OCI-LY3 (cell line): ENCODE data around the gene C11orf98.

Experiments
- H2AFZ ChIP-seq: fragments of 200-600, 300-600 bp; shearing (Covaris generic); 2 replicates; pipeline ENCODE4 v1.6.0; 2014; ENCODE audit warnings: antibody characterized with exemption, low read depth, low read length
- H3K27ac ChIP-seq: fragments of 200-600, 300-600 bp; sonication (generic); 2 replicates; pipeline ENCODE4 v1.5.1; 2014; ENCODE audit warnings: mild to moderate bottlenecking, low read length, moderate library complexity, mixed read lengths
- H3K27me3 ChIP-seq: fragments of 200-600, 300-600 bp; sonication (generic); 2 replicates; pipeline ENCODE4 v1.6.1; 2014; ENCODE audit warnings: low read depth, low read length, mixed read lengths
- H3K36me3 ChIP-seq: fragments of 200-600, 300-600 bp; sonication (generic); replicated peaks from 2 replicates; pipeline ENCODE3; 2014; ENCODE audit warnings: low read depth, low read length, mixed read lengths
- H3K4me1 ChIP-seq: fragments of 300-600, 200-600 bp; sonication (generic); 2 replicates; pipeline ENCODE4 v1.6.1; 2014; ENCODE audit warnings: low read length, mixed read lengths
- H3K4me2 ChIP-seq: fragments of 200-600, 300-600 bp; sonication (generic); 2 replicates; pipeline ENCODE4 v1.6.1; 2014; ENCODE audit warnings: low read length, mixed read lengths
- H3K4me3 ChIP-seq: fragments of 300-600, 200-600 bp; sonication (generic); 2 replicates; pipeline ENCODE4 v1.5.1; 2014; ENCODE audit warnings: antibody characterized with exemption, mild to moderate bottlenecking, low read length, moderate library complexity
- H3K79me2 ChIP-seq: fragments of 300-600, 200-600 bp; shearing (Covaris generic); 2 replicates; pipeline ENCODE4 v1.6.1; 2014; ENCODE audit warnings: mild to moderate bottlenecking, low read length, mixed read lengths
- H3K9ac ChIP-seq: fragments of 300-600, 200-600 bp; shearing (Covaris generic); 2 replicates; pipeline ENCODE4 v1.6.0; 2014; ENCODE audit warnings: mild to moderate bottlenecking, low read length, moderate library complexity
- H3K9me3 ChIP-seq: fragments of 200-600, 300-600 bp; shearing (Covaris generic); 2 replicates; pipeline ENCODE4 v1.6.1; 2014; ENCODE audit warnings: low read length, mixed read lengths; ENCODE audit not compliant: insufficient read depth
- H4K20me1 ChIP-seq: fragments of 200-600, 300-600 bp; sonication (generic); 2 replicates; pipeline ENCODE4 v1.6.1; 2016; ENCODE audit warnings: low read length, mixed read lengths; ENCODE audit not compliant: insufficient read depth
- EZH2phosphoT487 ChIP-seq: fragments of 200-600 bp; shearing (Covaris generic); IDR thresholded peaks from 2 replicates; pipeline ENCODE4 v1.6.1; 2018; ENCODE audit warnings: antibody characterized with exemption, mixed run types, low read depth
- TF ChIP-seq, protein P1 (sequence below): fragments of 200-600, 300-600 bp; sonication (generic); IDR thresholded peaks from 2 replicates; pipeline ENCODE4 v1.5.1; 2014; ENCODE audit warnings: antibody characterized with exemption, low read length, low read depth

Gene C11orf98

DNA sequence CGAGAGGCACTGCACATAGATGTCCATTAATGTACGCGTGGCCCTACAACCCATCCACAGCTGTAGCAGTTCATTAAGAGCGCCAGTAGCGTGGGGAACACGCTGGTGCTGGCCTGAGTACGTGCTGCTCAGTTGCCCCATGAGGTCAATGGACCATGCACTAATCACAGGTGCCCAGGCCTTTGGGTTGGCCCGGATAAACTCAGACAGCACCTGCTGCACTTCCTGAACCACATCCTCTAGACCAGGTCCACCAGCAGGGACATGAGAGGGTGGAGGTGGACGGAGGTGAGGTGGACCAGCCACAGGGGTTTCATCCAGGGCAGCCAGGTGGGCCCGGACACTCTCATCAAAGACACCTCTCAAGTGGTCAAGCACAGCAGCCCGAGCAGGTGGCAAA, 15.5 kb downstream of the C11orf98 start:
- no peaks in the 10 kb centered on the region for H4K20me1 ChIP-seq
- no peak overlapping the region for H3K4me3 ChIP-seq
- no peak overlapping the region for H3K9ac ChIP-seq
- H3K79me2 ChIP-seq: peaks cover 50% of the 10 kb centered on the region
- H3K9me3 ChIP-seq: no peaks in the 10 kb centered on the region
- H3K27me3 ChIP-seq: no peaks in the 10 kb centered on the region
- peaks cover 25% of the 10 kb centered on the region for H3K4me1 ChIP-seq
- TF ChIP-seq, protein P1, sequence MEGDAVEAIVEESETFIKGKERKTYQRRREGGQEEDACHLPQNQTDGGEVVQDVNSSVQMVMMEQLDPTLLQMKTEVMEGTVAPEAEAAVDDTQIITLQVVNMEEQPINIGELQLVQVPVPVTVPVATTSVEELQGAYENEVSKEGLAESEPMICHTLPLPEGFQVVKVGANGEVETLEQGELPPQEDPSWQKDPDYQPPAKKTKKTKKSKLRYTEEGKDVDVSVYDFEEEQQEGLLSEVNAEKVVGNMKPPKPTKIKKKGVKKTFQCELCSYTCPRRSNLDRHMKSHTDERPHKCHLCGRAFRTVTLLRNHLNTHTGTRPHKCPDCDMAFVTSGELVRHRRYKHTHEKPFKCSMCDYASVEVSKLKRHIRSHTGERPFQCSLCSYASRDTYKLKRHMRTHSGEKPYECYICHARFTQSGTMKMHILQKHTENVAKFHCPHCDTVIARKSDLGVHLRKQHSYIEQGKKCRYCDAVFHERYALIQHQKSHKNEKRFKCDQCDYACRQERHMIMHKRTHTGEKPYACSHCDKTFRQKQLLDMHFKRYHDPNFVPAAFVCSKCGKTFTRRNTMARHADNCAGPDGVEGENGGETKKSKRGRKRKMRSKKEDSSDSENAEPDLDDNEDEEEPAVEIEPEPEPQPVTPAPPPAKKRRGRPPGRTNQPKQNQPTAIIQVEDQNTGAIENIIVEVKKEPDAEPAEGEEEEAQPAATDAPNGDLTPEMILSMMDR: no peak
- no peak for TF ChIP-seq EZH2phosphoT487
- no peak overlapping the region for H3K4me2 ChIP-seq
- no peak overlapping the region for H3K27ac ChIP-seq
- H3K36me3 ChIP-seq: peaks cover 17% of the 10 kb centered on the region
- H2AFZ ChIP-seq: no peak overlapping the region

DNA sequence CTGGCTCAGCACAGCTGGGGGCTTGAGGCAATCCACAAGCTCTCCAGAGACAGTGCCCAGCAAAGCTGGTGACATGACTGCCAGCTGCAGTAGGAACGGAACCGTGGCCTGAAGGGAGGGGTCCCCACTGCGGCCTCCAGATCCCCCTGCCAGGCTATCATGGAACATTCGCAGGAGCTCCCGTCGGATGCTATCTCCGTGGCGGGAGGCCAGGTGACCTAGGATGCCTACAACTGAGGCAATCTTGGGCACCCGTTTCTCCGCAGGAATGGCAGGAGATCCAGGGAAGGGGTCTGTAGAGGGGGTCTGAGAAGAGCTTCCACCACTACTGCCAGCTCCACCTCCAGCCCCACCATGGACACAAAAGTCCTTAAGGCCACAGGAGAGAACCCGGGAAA, 16.0 kb downstream of the C11orf98 start:
- Histone ChIP-seq H3K9me3 (no peaks in the 10 kb centered on the region), H3K9ac (no peak overlapping the region), H3K36me3 (peaks cover 22% of the 10 kb centered on the region), H3K27ac (no peak overlapping the region), H3K4me1 (peaks cover 20% of the 10 kb centered on the region), H3K4me3 (no peak overlapping the region), H4K20me1 (no peaks in the 10 kb centered on the region), H3K79me2 (peaks cover 55% of the 10 kb centered on the region), H3K4me2 (no peak overlapping the region), H3K27me3 (no peaks in the 10 kb centered on the region), H2AFZ (no peak overlapping the region)
- no peak for TF ChIP-seq EZH2phosphoT487

DNA sequence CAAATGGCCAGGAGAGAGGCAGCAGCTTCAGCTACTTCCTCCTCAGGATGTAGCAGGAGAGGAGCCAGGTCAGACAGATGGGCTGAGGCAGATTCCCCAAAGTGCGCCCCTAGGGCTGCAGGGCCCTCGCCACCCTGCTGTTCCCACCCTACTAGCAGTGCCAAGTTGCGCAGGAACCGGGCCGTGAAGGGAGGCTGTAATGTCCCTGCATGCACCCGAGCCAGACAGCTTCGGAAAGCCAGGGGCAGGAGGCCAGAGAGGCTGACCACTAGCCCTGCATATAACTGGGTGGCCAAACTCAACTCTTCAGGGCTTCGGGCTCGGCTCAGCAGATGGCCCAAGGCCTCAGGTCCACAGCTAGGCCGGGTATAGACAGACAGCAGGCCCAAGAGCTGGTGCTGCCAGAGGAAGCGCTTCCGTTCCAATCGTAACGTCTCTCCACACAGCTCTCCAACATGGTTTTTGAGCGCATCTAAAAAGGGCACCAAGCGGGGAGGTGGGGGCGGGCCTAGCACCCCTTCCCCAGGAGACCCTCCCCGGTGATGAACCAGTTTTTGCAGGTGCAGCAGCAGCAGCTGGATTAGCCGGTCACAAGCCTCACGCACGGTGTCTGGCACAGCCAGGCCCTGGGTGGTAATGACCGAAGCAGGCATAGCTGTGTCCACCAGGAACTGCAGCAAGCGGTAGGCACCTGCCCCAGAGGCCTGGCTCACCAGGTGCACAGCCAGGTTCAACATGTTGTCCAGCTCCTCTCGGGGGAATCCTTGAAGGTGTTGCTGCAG, 16.6 kb downstream of the C11orf98 start:
- H3K9me3 ChIP-seq: no peaks in the 10 kb centered on the region
- H2AFZ ChIP-seq: no peak overlapping the region
- H3K27me3 ChIP-seq: no peaks in the 10 kb centered on the region
- H3K9ac ChIP-seq: no peak overlapping the region
- H3K4me3 ChIP-seq: no peak overlapping the region
- TF ChIP-seq, protein P1: no peak
- no peak for TF ChIP-seq EZH2phosphoT487
- H3K4me1 ChIP-seq: peaks cover 20% of the 10 kb centered on the region
- peaks cover 22% of the 10 kb centered on the region for H3K36me3 ChIP-seq
- no peak overlapping the region for H3K27ac ChIP-seq
- no peaks in the 10 kb centered on the region for H4K20me1 ChIP-seq
- H3K4me2 ChIP-seq: no peak overlapping the region
- peaks cover 61% of the 10 kb centered on the region for H3K79me2 ChIP-seq

DNA sequence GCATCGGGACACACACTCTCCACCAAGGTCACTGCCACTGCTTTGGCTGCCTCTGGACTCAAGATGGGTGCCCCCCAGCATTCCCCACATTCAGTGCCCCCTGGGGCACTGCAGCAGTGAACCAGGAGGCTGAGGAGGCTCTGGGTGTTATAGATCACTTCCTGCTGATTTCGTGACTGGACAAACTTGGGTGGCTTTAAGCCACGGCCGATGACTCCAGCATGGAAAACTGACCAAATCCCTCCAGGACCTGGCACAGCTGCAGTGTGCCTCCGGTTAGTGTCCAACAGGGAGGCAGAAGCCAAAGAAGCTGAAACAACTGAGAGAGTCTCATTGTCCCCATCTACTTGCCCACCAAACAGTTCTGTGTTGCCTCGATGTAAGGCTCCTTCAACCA, 17.4 kb downstream of the C11orf98 start:
- Histone ChIP-seq H2AFZ (no peak overlapping the region), H3K9me3 (no peaks in the 10 kb centered on the region), H3K4me3 (no peak overlapping the region), H3K4me1 (peaks cover 20% of the 10 kb centered on the region), H3K36me3 (peaks cover 27% of the 10 kb centered on the region), H3K27me3 (no peaks in the 10 kb centered on the region), H4K20me1 (no peaks in the 10 kb centered on the region), H3K79me2 (peaks cover 63% of the 10 kb centered on the region), H3K9ac (no peak overlapping the region), H3K4me2 (no peak overlapping the region), H3K27ac (no peak overlapping the region)
- TF ChIP-seq EZH2phosphoT487: no peak
- TF ChIP-seq, protein P1: no peak
